WTC11 (cell line): ENCODE measurements around the gene LGALS12.

Experiments used
- TF ChIP-seq, protein P1 (sequence below): sonication (generic); formaldehyde crosslinking; IDR thresholded peaks from 2 replicates; pipeline ENCODE4 v1.8.0; 2022; ENCODE audit warnings: mild to moderate bottlenecking, missing genetic modification reagents
- TF ChIP-seq, protein P2 (sequence below): fragments of 200-600 bp; IDR thresholded peaks from 2 replicates; pipeline ENCODE4 v1.8.0; 2022; ENCODE audit warnings: antibody characterized with exemption

DNA sequence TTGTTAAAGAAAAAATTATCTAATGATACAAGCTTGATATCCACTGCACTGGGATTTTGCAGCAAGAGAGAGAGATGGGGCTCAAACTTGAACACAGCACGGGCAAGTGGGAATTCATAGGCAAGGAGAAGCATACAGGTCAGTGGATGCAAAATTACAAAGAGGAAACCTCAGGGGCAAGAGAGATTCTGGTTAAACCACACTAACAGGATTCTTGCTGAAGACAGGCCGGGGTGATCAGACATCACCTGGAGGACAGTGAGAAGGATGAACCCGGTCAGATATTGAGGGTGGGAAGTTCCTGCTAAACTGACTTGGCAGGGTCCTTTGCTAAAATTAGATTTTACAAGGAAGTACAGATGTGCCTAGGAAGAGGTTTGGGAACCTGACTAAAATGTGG lies 28.2 kb downstream of the LGALS12 start:
- TF ChIP-seq, protein P1, sequence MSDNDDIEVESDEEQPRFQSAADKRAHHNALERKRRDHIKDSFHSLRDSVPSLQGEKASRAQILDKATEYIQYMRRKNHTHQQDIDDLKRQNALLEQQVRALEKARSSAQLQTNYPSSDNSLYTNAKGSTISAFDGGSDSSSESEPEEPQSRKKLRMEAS (CRISPR knock-in tag) = no peak
- TF ChIP-seq, protein P2, sequence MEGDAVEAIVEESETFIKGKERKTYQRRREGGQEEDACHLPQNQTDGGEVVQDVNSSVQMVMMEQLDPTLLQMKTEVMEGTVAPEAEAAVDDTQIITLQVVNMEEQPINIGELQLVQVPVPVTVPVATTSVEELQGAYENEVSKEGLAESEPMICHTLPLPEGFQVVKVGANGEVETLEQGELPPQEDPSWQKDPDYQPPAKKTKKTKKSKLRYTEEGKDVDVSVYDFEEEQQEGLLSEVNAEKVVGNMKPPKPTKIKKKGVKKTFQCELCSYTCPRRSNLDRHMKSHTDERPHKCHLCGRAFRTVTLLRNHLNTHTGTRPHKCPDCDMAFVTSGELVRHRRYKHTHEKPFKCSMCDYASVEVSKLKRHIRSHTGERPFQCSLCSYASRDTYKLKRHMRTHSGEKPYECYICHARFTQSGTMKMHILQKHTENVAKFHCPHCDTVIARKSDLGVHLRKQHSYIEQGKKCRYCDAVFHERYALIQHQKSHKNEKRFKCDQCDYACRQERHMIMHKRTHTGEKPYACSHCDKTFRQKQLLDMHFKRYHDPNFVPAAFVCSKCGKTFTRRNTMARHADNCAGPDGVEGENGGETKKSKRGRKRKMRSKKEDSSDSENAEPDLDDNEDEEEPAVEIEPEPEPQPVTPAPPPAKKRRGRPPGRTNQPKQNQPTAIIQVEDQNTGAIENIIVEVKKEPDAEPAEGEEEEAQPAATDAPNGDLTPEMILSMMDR = no peak
